ENCODE results near the gene PEX1. TPM values are rescaled to one million over a fixed set of nuclear protein-coding genes. Genes with fewer than 3 reads are reported as not detected.
A peak's percentile ranks its signal among the peaks of the same experiment; 100 is the strongest.
"Not testable (repeated sequence)": the region's sequence is repeated elsewhere in the genome, so short reads cannot be mapped to it uniquely, and the experiment has no call there.

PEX1 gene
- total RNA-seq, 1 donor from 2014 or later, result 10.0 TPM

GRCh38 chr7:92461027-92462003 is 67.0 kb downstream of the PEX1 start:
- DNase-seq (ENCODE audit: low read depth in 2 of 2), result peak; percentile 5 to 50

GRCh38 chr7:92460510-92460909 is 67.8 kb downstream of the PEX1 start:
- no peak for DNase-seq (ENCODE audit: low read depth in 2 of 2)

GRCh38 chr7:92460109-92460508 is 68.2 kb downstream of the PEX1 start:
- no peak for DNase-seq (ENCODE audit: low read depth in 2 of 2)

- DNase-seq (ENCODE audit: low read depth in 2 of 2), result no peak
Observed at GRCh38 chr7:92456236-92456635, 72.1 kb downstream of the PEX1 start.

GRCh38 chr7:92451645-92452044 is 76.7 kb downstream of the PEX1 start:
- no peak for DNase-seq (ENCODE audit: low read depth in 2 of 2)

GRCh38 chr7:92448205-92448747 is 80.0 kb downstream of the PEX1 start:
- DNase-seq (ENCODE audit: low read depth in 2 of 2), result peak; percentile 32 to 78

GRCh38 chr7:92447345-92448204 is 80.7 kb downstream of the PEX1 start, which contains the start of gene GATAD1:
TSS of gene GATAD1 (plus strand) at chr7:92447482. CDS start at chr7:92447730, 248 bp downstream.
- DNase-seq (ENCODE audit: low read depth in 2 of 2), result peak; percentile 86 to 93

GRCh38 chr7:92446869-92447344 is 81.4 kb downstream of the PEX1 start:
- no peak for DNase-seq (ENCODE audit: low read depth in 2 of 2)

- DNase-seq (ENCODE audit: low read depth in 2 of 2), result not testable (repeated sequence)
Observed at GRCh38 chr7:92442720-92443119, 85.6 kb downstream of the PEX1 start.

- DNase-seq (ENCODE audit: low read depth in 2 of 2), result no peak
Observed at GRCh38 chr7:92437956-92438491, 90.3 kb downstream of the PEX1 start.

Other genes with a start within 250 kb of the PEX1 start
- gene GATAD1, start 81.0 kb downstream of the PEX1 start, total RNA-seq, result 10.4 and 15.0 TPM in 2 replicates
- not detected in 2 replicates for gene ERVW-1, start 50.6 kb downstream of the PEX1 start, total RNA-seq
- gene RBM48, start 275 bp upstream of the PEX1 start, total RNA-seq, result 7.3 and 9.2 TPM in 2 replicates
- 8.0 and 9.4 TPM in 2 replicates for gene FAM133B, start 61.9 kb upstream of the PEX1 start, total RNA-seq